WTC11 (cell line): ENCODE results near the gene FOCAD.

Source experiments
- ESRRA ChIP-seq: sonication (generic); formaldehyde crosslinking; IDR thresholded peaks from 2 replicates; pipeline ENCODE4 v1.8.1; 2022; ENCODE audit warnings: mild to moderate bottlenecking, missing genetic modification reagents, borderline replicate concordance
- JUN ChIP-seq: sonication (generic); formaldehyde crosslinking; IDR thresholded peaks from 2 replicates; pipeline ENCODE4 v1.8.0; 2023; ENCODE audit warnings: mild to moderate bottlenecking, missing genetic modification reagents
- NFYB ChIP-seq: sonication (generic); formaldehyde crosslinking; conservative IDR thresholded peaks from 2 replicates; pipeline ENCODE4 v1.8.0; 2022; ENCODE audit warnings: low read depth, missing genetic modification reagents
- TCF7 ChIP-seq: sonication (generic); formaldehyde crosslinking; IDR thresholded peaks from 2 replicates; pipeline ENCODE4 v1.8.0; 2022; ENCODE audit warnings: mild to moderate bottlenecking, low read depth, missing genetic modification reagents, moderate library complexity
- TF ChIP-seq, protein P1 (sequence below): fragments of 200-600 bp; IDR thresholded peaks from 2 replicates; pipeline ENCODE4 v1.8.0; 2022; ENCODE audit warnings: antibody characterized with exemption
- TF ChIP-seq, protein P2 (sequence below): sonication (generic); formaldehyde crosslinking; IDR thresholded peaks from 2 replicates; pipeline ENCODE4 v1.8.0; 2022; ENCODE audit warnings: mild to moderate bottlenecking, missing genetic modification reagents

DNA sequence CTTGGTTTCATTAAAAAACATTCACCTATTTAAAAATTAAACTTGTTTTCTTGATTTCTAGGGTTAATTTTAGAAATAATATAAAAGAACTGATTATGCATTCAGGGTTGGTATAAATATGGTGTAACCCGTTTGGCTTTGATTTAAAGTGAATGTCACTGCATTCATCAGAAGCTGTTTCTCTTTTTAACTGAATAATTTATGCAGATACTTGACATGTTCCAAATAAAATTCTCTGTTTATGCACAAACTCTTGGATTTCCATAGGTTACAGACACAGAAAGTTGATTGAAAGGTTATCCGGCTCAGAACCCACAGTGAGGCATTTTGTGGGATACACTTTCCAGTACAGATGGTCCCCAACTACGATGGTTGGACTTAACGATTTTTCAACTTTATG, 186.1 kb downstream of the FOCAD start:
- TF ChIP-seq, protein P1, sequence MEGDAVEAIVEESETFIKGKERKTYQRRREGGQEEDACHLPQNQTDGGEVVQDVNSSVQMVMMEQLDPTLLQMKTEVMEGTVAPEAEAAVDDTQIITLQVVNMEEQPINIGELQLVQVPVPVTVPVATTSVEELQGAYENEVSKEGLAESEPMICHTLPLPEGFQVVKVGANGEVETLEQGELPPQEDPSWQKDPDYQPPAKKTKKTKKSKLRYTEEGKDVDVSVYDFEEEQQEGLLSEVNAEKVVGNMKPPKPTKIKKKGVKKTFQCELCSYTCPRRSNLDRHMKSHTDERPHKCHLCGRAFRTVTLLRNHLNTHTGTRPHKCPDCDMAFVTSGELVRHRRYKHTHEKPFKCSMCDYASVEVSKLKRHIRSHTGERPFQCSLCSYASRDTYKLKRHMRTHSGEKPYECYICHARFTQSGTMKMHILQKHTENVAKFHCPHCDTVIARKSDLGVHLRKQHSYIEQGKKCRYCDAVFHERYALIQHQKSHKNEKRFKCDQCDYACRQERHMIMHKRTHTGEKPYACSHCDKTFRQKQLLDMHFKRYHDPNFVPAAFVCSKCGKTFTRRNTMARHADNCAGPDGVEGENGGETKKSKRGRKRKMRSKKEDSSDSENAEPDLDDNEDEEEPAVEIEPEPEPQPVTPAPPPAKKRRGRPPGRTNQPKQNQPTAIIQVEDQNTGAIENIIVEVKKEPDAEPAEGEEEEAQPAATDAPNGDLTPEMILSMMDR, result no peak
- TF ChIP-seq, protein P2, sequence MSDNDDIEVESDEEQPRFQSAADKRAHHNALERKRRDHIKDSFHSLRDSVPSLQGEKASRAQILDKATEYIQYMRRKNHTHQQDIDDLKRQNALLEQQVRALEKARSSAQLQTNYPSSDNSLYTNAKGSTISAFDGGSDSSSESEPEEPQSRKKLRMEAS (CRISPR knock-in tag), result no peak
- no peak for TF ChIP-seq NFYB (CRISPR knock-in tag)
- no peak for TF ChIP-seq JUN
- no peak for TF ChIP-seq TCF7
- no peak for TF ChIP-seq ESRRA (CRISPR knock-in tag)
